NAMALWA (cell line): ENCODE measurements around the gene CEMP1.

ENCODE experiments used
- DNase-seq: peaks from one replicate; pipeline ENCODE4 v3.0.0-alpha.2; 2015; ENCODE audit warnings: low spot score

CEMP1 gene

DNA sequence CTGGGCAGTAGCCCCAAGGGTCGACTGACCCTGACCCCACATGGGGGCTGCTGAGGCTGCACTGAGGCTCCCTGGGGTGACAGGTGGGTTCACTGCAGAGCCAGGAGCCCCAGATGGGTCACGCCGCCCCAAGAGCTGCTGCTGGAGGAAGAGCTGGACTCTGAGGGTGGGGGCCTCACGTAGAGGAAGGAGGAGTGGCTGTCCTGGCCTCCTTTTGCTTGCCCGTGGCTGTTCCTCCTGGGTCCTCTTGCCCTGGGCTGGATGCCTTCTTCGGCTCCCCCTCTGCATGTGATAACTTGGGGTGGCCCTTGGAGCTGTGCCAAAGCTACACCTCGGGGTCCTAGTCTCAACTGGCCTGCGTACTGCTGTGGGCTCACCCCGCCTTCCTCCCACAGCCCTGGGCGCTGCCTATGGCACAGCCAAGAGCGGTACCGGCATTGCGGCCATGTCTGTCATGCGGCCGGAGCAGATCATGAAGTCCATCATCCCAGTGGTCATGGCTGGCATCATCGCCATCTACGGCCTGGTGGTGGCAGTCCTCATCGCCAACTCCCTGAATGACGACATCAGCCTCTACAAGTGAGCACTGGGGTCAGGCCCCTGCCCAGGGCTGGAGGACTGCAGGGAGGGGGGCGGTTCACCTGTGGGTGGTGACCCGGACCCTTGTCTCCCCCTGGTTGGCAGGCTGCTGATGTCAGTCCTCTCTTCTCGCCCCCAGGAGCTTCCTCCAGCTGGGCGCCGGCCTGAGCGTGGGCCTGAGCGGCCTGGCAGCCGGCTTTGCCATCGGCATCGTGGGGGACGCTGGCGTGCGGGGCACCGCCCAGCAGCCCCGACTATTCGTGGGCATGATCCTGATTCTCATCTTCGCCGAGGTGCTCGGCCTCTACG is 12.1 kb downstream of the CEMP1 start:
- no peak for DNase-seq

DNA sequence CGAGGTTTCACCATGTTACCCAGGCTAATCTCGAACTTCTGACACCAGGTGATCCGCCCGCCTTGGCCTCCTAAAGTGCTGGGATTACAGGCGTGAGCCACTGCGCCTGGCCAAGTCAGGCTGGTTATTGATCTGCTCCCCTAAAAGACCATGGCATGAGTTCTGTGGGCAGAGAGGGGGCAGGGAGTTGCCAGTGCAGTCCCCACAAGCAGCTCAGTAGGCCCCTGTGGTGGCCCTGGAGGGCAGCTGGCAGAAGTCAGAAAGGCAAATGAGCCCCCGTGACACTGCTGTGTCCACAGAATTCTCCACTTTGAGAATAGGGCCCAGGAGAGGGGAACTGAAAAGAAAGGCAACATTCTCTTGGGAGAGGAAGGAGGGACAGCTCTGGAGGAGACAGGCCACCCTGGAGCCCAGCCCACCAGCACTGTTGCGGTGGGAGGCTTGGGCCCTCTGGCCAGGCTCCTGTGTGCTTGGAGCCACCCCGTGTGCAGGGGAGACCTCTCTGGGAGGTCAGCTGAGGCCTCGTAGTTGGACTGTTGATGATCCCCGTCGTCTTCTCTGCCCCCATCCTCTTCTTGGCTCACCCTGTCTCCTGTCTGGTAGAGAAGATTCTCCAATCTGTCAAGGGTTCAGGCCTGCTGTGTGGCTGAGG is 13.1 kb downstream of the CEMP1 start:
- no peak for DNase-seq

DNA sequence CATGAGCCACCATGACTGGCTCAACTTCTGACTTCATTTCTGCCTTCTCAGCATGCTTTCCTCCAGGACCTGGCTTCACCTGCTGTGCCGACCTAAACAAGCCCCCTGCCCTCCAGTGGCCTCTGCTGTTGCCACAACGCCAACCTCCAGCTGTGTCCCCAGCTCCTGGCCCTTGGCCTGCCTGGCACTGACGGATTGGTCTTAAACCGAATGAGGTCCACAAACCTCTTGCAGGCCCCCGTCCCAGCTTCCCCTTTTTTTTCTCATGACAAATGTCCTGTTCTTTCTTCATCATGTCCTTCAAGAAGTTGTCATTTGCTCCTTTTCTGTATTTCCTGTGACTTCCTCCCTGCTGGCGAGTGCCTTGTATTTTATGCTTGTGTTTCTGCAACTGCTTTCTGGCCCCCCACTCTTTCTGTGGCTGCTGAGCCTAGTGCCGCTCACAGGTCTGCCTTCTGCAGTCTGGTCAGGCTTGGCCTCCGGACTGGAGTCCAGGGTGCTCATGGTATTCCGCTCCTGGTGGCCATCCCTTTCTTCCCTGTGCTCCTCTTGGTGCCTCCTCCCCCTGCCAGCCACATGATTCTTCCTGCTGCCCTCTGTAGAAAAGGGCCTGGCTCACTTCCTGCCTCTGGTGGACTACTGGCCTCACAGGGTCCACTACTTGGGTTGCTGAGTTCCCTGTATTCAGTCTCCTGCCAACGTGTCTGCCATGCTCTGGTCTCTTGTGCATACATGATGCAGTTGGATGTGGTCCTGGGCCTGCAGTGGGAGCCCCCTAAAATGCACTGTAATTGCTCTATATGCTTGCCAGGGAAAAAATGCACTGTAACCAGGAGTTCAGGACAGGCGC is 14.6 kb downstream of the CEMP1 start:
- peak; percentile 43 for DNase-seq

DNA sequence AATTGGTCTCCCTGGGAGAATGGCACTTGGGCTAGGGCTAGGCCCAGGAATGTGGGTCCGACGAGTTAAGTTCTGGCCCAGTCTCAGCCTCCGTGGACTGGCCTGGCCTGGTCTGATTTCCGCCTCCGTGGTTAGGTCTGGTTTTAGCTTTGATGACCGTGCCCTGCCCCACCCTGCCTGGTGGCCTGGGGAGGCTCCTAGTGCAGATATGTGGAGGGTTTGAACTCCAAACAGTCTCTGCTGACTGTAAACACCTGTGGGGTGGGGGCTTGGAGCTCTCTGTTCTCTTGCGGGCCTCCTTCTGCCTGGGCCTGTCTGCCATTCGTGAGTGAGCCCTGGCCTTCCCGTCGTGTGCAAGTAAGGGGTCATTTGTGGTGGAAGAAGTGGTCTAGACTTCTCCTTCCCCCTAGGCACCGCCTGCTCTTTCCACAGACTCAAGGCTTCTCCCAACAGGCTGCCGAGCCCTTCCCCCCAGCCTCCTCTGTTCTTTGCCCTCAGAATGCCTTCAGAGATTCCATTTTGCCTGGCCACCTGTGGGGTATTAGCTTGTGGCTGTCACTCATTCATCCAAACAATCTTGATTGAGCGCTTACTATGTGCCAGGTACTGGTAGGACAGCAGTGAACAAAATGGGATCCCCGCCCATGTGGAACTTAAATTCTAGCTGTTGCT is 15.9 kb downstream of the CEMP1 start:
- peak; percentile 29 for DNase-seq

DNA sequence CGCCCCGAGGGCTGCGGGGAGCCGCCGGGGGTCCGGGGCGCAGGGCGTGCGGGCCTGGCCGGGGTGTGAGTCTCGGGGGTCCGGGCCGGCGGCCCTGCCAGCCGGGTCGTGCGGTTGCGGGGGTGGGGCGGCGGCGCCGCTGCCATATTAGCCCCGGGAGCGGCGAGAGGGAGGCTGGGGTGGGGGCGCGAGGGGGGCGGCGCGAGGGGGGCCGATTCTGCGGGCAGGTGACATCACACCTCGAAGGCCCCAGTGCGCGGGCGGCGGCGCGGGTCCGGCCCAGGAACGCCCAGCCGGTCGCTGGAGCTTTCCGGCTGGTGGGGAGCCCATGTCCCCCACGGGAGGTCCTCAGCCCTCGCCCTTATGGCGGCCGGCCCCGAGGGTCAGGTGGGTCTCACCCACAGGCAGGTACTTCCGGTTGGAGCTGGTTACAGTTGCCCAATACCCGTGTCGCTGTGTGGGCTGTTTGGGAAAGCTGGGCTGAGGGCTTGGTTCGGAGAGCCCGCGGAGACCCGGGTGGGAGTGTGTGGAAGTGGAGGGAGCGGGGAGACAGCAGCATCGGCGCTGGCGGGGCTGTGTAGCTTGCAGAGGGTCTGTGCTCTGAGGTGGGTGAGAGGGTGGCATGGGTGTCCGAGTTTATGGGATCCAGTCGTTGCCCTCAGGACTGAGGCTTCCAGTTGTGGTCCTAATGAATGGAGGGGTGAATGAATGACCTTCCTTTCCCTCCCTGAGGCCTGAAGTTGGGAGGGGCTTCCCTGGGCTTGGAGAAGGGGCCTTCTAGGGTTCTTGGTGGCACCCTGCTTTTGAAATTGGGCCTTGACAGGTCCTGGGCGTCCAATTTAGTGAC is 16.7 kb downstream of the CEMP1 start:
- DNase-seq: no peak

DNA sequence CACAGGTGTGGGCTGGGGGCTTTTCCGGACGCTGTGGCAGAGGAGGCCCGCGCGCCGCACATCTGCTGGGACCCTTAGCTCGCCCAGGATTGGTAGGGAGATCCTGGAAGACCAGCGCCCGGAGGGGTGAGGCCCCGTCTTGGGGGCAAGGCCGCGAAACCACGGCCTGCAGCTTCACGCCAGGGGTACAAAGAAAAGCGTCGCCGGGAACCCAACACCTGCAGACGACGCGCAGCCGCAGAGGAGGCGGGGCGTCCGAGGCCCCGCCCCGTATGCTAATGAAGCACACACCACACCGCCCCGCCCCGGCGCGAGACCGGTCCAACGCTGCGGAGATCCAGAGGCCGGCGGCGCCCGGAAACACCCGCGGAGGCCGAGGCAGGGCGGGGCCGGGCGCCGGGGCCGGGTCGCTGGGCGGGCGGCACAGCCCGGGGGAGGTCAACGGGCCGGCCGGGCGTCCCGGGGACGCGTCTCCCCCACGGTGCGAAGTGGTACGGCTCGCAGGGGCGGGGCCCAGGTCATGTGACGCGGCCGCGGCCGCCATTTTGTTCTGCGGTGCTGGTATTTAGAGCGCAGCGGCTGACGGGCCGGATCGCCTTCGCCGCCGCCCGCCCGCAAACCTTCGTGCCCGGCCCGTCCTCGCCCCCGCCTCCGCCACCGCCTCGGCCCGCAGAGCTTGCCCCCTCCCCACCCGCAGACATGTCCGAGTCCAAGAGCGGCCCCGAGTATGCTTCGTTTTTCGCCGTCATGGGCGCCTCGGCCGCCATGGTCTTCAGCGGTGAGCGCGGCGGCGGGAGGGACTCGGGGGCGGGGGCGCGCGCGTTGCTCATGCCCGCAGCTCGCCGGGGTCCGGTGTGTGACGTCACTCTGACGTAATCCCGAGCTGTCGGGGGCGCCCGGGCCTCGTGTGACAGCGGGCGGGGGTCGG is 17.5 kb downstream of the CEMP1 start, which contains the start of gene ATP6V0C:
ATP6V0C (plus strand) TSS at position 548 of the 928 bp plus-strand sequence; CDS start at position 700, 152 bp downstream.
- peak; percentile 95 for DNase-seq

DNA sequence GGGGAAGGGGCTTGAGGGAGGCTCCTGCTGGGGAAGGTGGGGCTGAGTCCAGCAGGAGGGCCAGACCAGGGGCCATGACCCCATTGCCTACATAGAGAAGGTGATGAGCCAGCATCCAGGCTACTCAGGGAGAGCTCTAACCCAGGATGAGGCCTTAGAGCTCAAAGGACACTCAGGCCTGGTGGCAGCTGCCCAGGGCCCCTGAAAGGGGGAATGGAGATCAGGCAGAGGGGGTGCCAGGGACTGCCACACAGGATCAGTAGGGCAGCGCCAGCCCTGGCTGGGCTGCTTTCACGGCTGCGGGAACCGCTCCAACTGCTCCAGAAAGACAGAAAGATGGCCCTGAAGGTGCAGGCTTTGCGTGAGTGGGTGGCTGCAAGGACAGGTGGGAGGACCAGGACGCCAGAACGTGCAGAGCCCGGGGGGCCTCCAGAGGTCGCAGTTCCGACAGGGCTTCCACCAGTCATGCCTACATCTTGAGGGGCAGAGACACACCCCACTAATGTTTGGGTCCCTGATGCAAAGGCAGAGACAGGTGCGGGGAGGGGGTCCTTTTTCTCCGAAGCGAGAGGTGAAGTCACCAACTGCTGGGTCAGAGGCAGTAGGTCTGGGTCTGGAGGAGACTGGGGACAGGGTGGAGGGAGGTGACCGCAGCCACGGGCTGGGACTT is 18.3 kb downstream of the CEMP1 start:
- DNase-seq: peak; percentile 70

DNA sequence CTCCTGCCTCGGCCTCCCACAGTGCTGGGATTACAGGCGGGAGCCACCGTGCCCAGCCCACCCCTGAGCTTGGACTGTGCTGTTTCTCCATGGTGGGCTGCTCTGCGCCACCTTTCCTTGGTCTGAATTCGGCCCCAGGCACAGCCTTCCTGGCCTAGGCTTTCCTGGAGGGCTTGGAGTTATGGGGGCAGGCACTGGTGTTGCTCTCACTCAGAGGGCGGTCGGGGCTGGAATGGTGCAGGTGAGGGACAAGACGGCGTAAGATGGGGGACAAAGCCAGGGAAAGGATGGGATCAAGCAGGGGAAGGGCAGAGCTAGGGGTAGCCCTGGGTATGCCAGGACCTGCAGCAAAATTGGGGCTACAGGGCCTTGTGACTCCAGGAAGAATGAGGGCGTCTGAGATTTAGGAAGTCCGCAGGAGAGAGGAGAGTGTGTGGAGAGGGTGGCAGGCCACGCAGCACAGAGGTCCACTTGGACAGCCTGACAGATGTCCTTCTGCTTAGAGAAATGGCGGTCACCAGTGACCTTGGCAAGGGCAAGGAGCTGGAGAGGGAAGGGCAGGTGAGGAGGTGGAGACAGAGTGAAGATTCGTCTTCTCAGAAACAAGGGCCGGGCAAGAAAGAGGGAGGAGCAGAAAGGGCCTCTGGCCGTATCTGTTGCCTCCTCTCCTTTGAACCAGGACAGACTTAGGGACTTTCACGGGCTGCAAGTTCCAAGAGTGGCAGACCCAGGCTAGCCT is 19.0 kb downstream of the CEMP1 start:
- DNase-seq: no peak

DNA sequence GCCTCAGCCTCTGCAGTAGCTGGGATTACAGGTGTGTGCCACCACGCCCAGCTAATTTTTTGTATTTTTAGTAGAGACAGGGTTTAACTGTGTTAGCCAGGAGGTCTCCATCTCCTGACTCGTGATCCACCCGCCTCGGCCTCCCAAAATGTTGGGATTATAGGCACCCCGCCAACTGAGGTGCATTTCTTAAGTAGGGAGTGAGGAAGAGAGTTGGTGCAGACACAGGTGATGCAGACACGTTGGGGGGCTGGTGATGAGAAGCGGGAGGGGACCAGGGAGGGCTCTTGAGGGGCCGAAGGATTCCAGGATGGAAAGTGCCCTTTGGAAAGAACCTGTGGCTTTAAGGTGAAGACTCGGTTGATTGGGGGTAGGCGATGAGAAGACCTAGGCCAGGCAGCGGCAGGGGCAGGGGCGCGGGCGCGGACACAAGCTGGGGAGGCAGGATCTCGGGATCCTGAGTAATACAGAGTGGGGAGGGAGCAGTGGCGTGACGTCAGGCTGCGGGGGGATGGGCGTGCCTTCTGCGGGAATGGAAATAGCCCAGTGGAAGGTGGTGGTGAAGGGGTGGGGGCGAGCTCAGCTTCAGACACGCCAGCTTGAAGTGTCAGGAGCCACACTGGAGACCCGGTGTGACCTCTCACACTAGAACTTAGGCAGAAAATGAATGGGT is 19.9 kb downstream of the CEMP1 start:
- DNase-seq: no peak

DNA sequence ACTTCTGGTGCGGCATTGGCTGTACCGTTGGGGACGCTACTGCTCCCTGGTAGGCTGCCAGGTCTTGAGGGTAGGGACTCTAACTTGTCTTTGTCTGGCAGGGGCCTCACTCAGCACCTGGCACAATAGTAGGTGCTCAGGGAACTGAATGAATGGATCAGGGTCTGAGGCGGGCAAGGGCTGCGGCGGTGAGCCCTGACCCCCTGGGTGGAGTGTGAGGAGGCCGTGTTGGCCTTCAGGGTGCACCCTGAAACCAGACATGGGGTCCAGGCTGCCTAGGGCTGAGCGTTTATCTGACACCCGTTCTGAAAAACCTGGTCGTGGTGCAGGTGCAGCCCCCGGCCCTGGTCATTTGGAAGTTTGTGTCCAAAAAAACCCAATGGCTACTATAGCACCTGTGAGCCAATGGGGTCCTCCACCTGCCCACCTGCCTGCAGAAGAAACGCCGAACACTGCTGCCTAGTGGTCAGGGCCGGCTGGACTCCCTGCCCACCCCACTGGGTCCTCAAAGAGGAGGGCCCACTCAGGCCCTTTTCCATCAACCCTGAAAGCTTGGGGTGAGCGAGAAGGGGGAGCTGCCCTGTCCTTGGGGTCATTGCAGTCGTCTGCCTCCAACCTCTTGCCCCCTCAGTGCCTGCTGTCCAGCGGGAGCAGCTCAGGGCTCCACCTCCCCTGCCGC is 22.3 kb downstream of the CEMP1 start:
- no peak for DNase-seq

DNA sequence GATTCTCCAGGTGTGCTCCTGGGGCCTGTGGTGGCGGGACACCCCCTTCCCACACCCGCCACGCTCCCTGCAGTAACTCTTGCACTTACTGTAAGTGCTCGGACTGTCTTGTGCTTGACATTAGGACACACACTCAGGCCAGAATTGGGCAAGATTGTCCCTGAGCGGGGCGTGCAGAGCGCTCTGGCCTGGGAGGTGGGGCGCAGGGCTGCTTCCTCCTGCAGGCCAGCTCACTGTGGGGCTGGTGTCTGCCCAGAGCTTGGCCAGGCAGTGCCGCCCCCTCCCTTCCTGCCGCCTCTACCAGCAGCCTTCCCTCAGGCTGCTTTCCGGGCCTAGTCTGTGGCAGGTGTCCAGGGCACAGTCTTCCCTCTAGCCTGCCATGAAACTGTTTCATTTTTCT is 23.5 kb downstream of the CEMP1 start:
- DNase-seq: no peak

DNA sequence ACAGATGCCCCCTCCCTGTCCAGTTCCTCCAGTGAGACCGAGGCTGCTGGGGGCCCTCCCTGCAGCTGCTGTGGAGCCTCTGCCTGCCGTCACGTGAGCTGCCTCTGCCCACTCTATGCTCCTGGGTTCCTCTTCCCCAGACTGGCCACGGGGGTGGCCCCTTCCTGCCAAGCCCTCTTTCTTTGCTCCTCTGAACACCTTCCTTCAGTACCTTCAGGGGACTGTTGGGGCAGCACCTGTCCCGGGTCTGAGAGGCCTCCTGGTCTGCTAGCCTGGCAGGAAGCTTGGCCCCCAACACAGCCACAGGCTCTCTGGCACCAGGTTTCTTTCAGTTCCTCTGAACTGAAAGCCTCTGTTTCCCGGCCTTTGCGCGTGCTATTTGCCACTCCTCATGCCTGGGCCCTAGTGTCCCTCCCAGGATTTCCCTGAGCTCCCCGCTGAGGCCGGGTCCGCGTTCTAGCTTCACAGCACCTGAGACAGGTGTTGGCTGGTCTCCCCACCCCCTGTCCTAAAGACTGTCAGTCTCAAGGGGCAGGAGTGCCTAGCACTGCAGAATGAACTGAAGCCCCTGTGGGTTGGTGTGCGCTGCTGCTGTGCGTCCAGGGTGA is 24.1 kb downstream of the CEMP1 start:
- peak; percentile 68 for DNase-seq

DNA sequence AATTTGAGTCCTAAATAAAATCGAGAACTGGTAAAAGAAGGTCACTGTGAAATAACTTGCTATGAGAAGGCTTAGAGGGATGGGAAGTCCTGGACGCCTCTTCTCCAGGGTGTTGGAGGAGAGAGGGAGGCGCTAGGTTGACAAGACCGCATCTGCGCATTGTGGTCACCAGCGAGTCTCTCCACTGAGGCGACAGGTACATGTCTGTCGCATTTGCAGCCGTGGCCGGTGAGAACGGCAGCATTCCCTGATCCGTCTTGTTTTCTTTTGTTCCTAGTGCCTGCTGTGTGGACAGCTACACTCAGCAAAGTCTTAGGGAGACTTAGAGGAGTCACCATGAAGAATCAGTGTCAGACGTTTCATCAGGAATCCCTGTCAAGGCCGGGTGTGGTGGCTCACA is 25.5 kb downstream of the CEMP1 start:
- DNase-seq: no peak

DNA sequence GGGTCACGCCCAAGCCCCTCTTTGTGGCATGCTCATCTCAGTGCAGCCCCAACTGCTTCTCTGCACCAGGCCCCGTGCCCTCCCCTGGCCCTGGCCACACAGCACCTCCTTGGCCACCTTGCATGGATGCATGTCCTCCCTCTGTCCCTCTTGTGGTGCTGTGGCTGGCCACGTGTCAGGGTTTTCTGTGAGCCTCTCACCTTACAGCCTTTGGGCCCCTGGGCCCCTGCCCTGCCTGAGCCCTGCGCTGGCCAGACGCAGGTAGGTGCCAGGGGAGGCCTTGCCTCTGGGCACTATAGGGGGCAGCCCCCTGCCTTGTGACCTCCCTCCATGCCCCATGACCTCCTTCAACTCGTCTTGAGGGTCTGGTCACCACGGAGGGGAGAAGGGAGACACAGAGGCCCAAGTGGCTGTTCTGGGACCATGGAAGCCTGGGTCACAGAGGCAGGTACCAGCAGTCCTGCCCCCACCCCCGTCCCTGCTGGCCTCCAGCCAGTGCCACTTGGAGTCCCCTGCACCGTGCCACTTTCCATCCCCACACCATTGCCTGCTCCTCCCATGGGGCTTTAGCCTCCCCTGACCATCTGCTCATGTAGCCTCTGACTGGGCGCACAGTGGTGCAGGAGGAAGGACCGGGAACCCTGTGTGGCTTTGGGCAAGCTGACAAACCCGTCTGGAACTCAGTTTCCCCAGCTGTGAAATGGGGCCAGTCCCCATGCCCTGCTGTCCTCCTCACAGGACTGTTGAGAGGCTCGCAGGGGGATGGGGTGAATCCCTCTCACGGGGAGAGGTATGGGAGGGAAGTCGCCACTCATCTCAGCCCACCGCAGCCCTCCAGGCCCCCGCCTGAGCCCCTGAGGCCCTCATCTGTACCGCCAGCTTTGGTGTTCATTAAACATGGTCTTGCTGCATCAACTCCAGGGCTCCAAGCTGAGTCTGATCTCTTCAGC is 29.0 kb downstream of the CEMP1 start:
- DNase-seq: no peak

DNA sequence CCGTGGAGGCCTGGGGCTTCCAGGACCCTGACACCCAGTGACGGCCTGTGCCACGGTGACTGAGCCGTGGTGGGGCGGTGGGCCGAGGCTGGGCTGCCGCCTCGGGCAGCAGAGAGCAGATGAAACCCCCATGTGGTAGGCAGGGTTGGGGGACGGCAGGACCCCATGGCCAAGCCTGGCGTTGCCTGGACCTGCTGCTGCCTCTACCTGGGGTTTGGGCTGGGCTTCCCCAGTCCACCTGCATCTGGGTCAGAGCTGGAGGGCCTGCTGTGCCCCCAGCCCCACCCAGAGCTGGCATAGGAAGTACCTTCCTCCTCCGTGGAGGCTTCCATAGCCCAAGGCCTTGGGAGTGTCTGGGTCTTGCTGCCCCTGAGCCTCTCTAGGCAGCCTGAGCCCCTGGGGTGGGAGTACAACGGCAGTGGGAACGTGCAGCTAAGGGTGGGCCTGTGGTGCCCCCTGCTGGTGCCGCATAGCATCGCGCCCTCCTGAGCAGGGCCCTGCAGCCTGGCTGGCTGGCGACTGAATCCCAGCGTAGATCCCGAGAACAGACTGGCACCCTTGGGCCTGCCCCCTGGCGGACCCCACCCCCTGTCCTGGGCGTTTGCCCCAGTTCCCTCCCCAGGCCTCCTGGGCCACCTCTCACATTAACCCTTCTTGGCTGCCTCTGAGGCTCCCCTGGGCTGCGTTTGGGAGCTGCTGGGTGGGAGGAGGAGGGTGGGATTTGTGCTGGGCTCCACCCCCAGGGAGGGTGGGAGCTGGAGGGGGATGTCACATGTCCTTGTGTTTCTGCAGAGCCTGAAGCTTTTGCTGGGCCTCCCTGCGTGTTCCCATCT is 30.1 kb downstream of the CEMP1 start:
- peak; percentile 82 for DNase-seq
